Prostate gland (tissue), 2 donors: ENCODE data around the gene ST6GALNAC5. TPM values are rescaled to one million over a fixed set of nuclear protein-coding genes. Genes with fewer than 3 reads are reported as not detected.

Source experiments
- DNase-seq: peaks from one replicate; pipeline ENCODE4 v3.0.0-alpha.2; 2019; ENCODE audit warnings: low spot score
- H3K27ac ChIP-seq, 2 donors: fragments of 200-600 bp; sonication (generic); 2 replicates each; pipeline ENCODE4 v1.5.1; 2017 to 2019
- H3K27me3 ChIP-seq: fragments of 200-600 bp; sonication (generic); replicated peaks from 2 replicates; pipeline ENCODE4 v1.5.1; 2019; ENCODE audit not compliant: insufficient read depth
- H3K36me3 ChIP-seq, 2 donors: fragments of 200-600 bp; sonication (generic); 1 replicate in 1 of 2; 2 replicates in 1 of 2; pipeline versions ENCODE4 v1.5.1 to v1.8.1; 2017 to 2019
- H3K4me1 ChIP-seq: fragments of 200-600 bp; sonication (generic); replicated peaks from 2 replicates; pipeline ENCODE4 v1.5.1; 2019
- H3K4me3 ChIP-seq, 2 donors: fragments of 200-600 bp; sonication (generic); 2 replicates each; pipeline ENCODE4 v1.5.1; 2017 to 2019
- H3K9me3 ChIP-seq: fragments of 200-600 bp; sonication (generic); 2 replicates; pipeline ENCODE4 v1.5.1; 2017
- POLR2A ChIP-seq: fragments of 450-650 bp; IDR thresholded peaks from one replicate; pipeline ENCODE4 v1.6.1; 2016; ENCODE audit warnings: antibody characterized with exemption, mild to moderate bottlenecking
- POLR2AphosphoS5 ChIP-seq: sonication (generic); formaldehyde crosslinking; IDR thresholded peaks from one replicate; pipeline ENCODE4 v1.6.1; 2017; ENCODE audit warnings: antibody characterized with exemption
- WGBS: methylation state at CpG from one replicate; pipeline ENCODE4 v1.1.5; 2018; 5-methylcytosine and 5-hydroxymethylcytosine counted together
- intact Hi-C: fragments of 100-400 bp; cut with DNase I; formaldehyde crosslinking; loops from one replicate; pipeline ENCODE4 v1.14.2; 2022
- total RNA-seq, 2 donors: library from RNA; depleted of rRNA; stranded (reverse); fragments of >200 nt; gene quantifications; one replicate each; pipeline ENCODE4 v1.1.0, GENCODE V29; 2016
- TF ChIP-seq, protein P1 (sequence below), 4 experiments: fragments of 200-600 bp in 2 of 4; fragments of 450-650 bp in 2 of 4; sonication (generic) in 2 of 4; IDR thresholded peaks; 1 replicate in 3 of 4; 2 replicates in 1 of 4; pipeline ENCODE4 v1.5.1; 2016 to 2019; ENCODE audit warnings: antibody characterized with exemption in 4 of 4, mild to moderate bottlenecking in 2 of 4, moderate library complexity in 2 of 4

Gene ST6GALNAC5
- total RNA-seq, 2 donors from 2014 or later, result 4.8 to 18.5 TPM

DNA sequence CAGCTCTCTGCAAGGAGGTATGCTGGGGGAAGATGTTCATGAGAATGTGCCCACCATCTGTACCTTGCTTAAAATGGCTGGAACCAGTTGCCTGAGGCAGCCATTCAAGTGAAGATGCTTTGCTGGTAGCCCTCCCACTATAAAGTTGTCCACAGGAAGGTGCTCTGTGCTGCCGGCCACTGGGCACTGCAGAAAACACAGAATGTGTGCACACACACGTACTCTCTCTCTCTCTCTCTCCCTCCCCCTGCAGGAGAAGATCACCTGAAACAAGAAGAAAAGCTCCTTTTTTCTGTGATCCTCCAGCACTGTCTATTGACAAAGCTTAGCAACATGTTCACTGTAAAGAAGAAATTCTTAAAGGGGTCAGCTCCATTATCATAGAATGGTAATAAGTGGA lies 217.2 kb downstream of the ST6GALNAC5 start:
- no peak for DNase-seq
- H3K27me3 ChIP-seq, result no peaks in the 10 kb centered on the region
- H3K27ac ChIP-seq, result no peak overlapping the region
- WGBS, result 51% methylated on average over 2 of the region's 2 CpGs
- no peaks in the 10 kb centered on the region for H3K36me3 ChIP-seq
- no peak overlapping the region for H3K4me3 ChIP-seq
- intact Hi-C loops, result no loop called here
- no peaks in the 10 kb centered on the region for H3K4me1 ChIP-seq
- H3K9me3 ChIP-seq, result no peaks in the 10 kb centered on the region
- TF ChIP-seq, protein P1, sequence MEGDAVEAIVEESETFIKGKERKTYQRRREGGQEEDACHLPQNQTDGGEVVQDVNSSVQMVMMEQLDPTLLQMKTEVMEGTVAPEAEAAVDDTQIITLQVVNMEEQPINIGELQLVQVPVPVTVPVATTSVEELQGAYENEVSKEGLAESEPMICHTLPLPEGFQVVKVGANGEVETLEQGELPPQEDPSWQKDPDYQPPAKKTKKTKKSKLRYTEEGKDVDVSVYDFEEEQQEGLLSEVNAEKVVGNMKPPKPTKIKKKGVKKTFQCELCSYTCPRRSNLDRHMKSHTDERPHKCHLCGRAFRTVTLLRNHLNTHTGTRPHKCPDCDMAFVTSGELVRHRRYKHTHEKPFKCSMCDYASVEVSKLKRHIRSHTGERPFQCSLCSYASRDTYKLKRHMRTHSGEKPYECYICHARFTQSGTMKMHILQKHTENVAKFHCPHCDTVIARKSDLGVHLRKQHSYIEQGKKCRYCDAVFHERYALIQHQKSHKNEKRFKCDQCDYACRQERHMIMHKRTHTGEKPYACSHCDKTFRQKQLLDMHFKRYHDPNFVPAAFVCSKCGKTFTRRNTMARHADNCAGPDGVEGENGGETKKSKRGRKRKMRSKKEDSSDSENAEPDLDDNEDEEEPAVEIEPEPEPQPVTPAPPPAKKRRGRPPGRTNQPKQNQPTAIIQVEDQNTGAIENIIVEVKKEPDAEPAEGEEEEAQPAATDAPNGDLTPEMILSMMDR (IDR thresholded peaks at IDR 0.05), result no peak
- TF ChIP-seq POLR2AphosphoS5 (no peak), POLR2A (no peak)

DNA sequence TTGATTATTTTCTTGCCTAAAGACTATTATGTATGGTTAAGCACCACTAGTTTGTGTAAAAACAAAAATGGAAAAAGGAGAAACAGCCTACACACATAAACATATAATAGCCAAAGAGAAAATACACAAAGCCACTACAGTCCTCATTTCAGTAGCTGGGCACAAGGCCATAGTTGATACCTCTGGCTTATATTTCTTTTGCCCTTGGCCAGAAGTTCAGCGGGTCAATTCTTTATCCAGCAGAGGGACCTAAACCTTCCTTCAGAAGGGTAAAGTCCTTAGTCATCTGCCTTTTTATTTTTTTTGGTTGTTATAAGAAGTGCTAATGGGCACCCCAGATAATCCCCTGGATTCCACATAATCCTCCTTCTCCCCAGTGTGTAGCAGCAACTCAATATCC lies 217.8 kb downstream of the ST6GALNAC5 start:
- Histone ChIP-seq H3K27ac (no peak overlapping the region), H3K9me3 (no peaks in the 10 kb centered on the region), H3K4me3 (no peak overlapping the region), H3K4me1 (no peaks in the 10 kb centered on the region), H3K36me3 (no peaks in the 10 kb centered on the region), H3K27me3 (no peaks in the 10 kb centered on the region)
- TF ChIP-seq, protein P1 (IDR thresholded peaks at IDR 0.05), result no peak
- TF ChIP-seq POLR2A (no peak), POLR2AphosphoS5 (no peak)
- no peak for DNase-seq
- 86% methylated on average over 1 of the region's 1 CpG for WGBS
- intact Hi-C loops, result no loop called here

DNA sequence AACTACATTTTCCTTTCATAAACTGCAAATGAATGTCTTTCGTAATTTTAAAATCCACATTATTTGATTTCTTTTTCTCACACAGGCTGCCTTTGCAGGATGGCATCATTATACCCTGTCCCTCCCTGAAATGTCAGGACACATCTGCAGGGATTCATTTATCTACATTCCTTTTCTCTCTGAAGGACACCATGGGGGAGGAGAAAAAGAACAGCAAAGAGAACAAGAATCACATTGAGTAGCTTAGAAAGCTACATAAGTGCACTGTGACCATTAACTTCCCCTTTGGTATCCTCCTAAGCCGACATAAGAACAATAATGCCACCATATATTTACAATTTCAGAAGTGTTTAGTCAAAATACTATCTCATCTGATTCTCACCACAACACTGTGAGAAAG lies 222.5 kb downstream of the ST6GALNAC5 start:
- no peaks in the 10 kb centered on the region for H3K36me3 ChIP-seq
- H3K4me3 ChIP-seq, result no peak overlapping the region
- 90% methylated on average over 2 of the region's 2 CpGs for WGBS
- no peak for DNase-seq
- no peak overlapping the region for H3K27ac ChIP-seq
- intact Hi-C loops, result no loop called here
- H3K9me3 ChIP-seq, result no peaks in the 10 kb centered on the region
- TF ChIP-seq POLR2A (no peak), POLR2AphosphoS5 (no peak)
- TF ChIP-seq, protein P1 (IDR thresholded peaks at IDR 0.05), result no peak
- no peaks in the 10 kb centered on the region for H3K4me1 ChIP-seq
- H3K27me3 ChIP-seq, result no peaks in the 10 kb centered on the region

DNA sequence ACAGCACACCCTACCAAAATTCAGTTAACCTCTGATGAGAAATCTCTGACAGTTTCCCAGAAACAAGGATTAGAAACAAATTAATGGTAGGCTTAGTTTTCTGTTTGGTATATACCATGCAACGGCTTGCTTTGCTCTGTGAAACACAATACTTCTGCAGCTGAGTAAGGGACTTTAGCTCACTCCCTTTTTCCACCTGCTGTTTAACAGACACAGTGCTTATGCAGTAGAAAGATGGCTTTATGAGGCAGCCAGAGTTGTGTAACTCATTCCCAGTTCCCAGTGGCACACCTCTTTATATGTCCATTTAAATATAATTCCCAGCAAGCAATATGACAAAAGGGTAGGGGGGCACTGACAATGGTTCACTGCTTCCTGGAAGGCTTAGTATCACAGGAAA lies 228.0 kb downstream of the ST6GALNAC5 start:
- H3K27ac ChIP-seq, result no peak overlapping the region
- H3K4me1 ChIP-seq, result no peaks in the 10 kb centered on the region
- whole genome bisulfite sequencing, result 58% methylated on average over 1 of the region's 1 CpG
- H3K27me3 ChIP-seq, result no peaks in the 10 kb centered on the region
- intact Hi-C loops, result no loop called here
- no peaks in the 10 kb centered on the region for H3K36me3 ChIP-seq
- TF ChIP-seq POLR2AphosphoS5, result no peak
- no peak for DNase-seq
- no peak overlapping the region for H3K4me3 ChIP-seq
- no peaks in the 10 kb centered on the region for H3K9me3 ChIP-seq

DNA sequence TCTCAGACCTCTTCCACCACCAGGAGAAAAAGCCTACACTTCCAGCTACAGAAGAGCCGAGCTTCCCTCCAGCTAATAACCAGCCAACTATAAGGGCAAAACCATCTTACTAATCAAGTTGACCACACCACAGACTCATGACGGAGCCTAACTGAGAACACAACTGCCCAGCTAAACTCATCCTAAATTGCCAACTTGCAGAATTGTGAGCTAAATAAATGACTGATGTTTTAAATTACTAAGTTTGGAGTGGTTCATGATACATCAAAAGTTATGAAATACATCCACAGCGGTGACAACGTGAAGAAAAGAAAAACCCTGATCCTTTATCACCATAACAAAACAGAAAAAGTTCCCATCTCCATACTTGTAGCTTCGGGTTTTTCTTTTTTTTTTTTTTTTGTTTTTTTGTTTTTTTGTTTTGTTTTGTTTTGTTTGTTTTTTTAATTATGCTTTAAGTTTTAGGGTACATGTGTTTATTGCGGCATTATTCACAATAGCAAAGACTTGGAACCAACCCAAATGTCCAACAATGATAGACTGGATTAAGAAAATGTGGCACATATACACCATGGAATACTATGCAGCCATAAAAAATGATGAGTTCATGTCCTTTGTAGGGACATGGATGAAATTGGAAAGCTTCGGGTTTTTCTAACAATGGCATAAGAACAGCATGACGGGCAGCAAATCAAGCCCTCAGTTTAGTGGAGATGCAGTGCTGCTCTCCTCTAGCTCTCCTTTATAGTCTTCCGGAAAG lies 229.4 kb downstream of the ST6GALNAC5 start:
- Histone ChIP-seq H3K27ac (no peak overlapping the region), H3K4me3 (no peak overlapping the region), H3K4me1 (no peaks in the 10 kb centered on the region), H3K9me3 (no peaks in the 10 kb centered on the region), H3K27me3 (no peaks in the 10 kb centered on the region), H3K36me3 (no peaks in the 10 kb centered on the region)
- TF ChIP-seq POLR2A (no peak), POLR2AphosphoS5 (no peak)
- TF ChIP-seq, protein P1 (IDR thresholded peaks at IDR 0.05), result no peak
- intact Hi-C loops, result no loop called here
- WGBS, result 93% methylated on average over 9 of the region's 9 CpGs
- DNase-seq, result no peak
